ENCODE data around the gene HOXA13.
A peak's percentile ranks its signal among the peaks of the same experiment; 100 is the strongest.

Gene HOXA13

DNA sequence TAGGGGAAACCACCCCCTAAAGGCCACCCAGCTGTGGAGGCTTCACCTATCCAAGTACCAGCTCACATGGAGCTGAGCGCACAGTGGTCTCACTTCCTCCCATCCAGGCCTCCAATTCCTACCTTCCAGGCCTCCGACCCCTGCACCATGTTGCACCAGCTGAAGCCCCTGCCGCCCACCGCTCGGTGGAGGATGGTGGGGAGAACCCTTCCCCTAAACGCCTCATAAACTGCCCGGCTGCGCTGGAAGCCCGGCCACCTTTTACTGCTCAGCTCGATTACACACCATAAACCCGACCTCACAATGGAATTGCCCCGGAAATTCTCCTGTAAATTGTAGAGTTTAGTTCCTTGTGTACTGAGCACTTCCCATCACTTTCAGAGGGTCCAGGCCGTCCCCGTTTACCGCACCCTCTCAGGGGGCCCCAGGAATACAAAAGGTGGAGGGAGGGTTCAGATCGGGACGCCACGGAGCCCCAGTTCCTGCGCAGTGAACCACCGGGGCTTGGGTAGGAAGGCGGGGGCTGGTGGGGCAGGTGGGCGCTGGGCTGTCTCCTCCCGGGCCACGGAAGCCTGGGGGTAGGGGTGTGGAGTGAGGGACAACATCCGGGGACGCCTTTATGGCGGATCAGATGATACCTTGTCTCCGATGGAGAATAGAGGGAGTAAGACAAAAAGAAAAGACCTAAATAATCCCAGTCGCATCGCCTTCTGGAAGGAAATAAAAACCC, 42.0 kb downstream of the HOXA13 start:
- no peak for DNase-seq

DNA sequence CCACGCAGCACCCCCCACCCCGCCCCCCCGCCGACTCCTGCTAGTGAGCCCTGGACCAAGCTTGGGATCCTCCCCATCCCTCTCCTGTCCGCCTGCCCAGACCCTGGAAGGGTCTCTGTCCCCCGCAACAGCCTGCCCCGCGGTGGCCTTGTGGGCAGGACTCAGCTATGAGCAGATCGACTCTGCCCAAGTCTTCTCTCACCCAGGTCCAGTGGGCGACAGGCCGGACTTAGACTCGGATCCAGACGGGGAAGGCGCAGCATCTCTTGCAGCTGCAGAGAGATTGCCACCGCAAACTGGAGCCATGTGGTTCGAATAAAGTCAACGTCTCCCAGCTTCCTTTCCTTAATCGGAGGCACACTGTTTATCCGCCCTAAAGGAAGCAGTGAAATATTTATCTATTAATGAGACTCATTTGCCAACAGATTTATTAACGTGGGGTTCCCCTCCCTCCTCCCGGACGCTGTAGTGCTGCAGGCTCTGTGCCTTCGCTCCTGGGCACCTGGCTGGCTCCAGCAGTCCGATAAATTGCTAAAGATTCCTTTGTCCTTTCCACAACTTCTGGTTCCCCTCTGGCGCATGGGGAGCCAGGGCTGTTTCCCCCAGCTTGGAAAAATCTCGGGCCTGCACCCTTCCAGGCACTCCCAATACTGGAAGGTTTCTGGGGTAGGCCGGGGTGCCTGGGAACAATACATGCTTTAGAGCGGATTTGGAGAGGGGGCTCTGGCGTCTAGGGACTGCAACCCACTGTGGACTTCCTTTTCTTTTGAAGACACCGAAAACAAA, 42.8 kb downstream of the HOXA13 start:
- no peak for DNase-seq

GRCh38 chr7:27156508-27156898, 43.4 kb downstream of the HOXA13 start, which contains the start of gene HOXA7:
Gene HOXA7 (minus strand): TSS chr7:27156675. CDS start chr7:27156545, 130 bp downstream.
- no peak for DNase-seq

DNA sequence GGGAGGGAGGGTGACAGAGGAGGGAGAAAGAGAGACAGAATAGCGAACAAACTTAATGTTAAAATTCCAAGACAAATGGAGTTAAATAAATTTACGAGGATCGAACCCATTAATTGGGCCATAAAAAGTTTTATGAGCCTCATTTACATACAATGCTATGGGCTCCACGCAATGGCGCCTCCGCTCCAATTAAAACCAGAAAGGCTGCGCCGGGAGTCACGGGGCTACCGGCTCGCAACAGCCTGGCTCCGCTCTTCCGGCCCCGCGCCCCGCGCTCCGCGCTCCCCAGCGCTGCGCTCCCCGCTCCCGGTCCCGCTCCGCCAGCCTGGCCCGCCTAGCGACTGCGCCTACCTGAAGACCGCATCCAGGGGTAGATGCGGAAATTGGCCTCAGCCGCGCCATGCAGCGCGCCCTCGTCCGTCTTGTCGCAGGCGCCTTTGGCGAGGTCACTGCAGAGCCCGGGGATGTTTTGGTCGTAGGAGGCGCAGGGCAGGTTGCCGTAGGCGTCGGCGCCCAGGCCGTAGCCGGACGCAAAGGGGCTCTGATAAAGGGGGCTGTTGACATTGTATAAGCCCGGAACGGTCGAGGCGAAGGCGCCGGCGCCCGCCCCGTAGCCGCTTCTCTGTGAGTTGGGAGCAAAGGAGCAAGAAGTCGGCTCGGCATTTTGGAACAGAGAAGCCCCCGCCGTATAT, 43.9 kb downstream of the HOXA13 start:
- no peak for DNase-seq

- peak; percentile 49 to 55 for DNase-seq
Measured at GRCh38 chr7:27154901-27155815, 44.7 kb downstream of the HOXA13 start.

GRCh38 chr7:27154369-27154768, 45.5 kb downstream of the HOXA13 start:
- no peak for DNase-seq

DNA sequence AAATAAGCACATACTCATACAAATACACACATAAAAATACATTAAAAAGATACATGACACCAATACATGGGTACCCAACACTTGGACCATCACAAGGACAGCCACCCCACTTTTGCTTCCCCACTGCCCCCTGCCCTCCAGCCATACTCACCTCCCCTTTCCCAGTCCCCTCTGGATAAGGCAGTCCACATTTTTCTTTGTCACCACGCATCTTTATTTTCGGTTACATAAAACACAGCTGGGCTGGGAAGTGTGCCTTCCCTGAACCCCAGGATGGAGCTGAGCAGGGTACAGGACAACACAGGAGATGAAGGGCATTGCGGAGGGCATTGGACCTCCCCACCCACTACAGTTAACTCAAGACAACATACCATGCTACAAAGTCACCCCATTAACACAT, 46.4 kb downstream of the HOXA13 start:
- no peak for DNase-seq

GRCh38 chr7:27152816-27153442, 47.0 kb downstream of the HOXA13 start:
- DNase-seq = no peak

DNA sequence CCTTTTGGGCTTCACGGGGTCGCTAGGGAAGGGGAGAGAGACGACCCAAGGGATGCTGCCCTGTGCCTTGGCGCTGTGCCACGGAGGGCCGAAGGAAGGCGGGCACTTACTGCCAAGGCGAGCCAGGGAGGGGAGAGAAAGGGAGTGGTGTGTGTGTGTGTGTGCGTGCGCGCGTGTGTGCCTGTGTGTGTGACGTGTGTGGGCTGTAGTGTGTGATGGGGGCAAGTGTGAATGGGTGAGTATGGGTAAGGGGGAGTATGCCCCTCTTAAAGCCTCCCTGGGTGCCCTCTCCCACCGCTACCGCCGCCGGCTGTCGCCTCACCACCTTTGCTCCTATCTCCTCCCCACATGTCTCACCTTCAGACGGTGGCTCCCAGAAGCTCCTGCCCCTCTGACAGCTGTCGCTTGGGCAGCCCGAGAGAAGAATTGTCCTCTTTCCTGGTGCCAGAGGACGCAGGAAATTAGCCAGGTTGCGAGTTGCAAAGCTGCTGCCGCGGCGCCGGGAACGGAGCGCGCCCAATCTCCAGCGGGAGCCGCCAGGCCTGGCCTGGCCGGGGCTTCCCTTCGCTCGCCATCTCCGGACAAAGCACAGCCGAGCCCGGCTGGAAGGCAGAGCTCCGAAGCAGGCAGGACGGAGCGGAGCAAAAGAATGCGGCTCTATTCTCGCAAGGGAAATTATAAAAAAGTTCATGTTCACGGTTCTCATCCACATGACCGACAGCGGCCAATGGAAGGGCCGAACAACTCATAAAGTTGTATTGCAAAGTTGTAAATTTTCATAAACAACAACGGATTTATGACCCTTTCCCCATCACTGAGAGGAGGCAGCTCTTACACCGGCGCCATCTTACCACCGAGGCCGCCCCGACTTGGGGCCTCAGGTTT, 47.7 kb downstream of the HOXA13 start, which contains the start of gene HOXA3:
HOXA3 (minus strand) TSS at position 653 of the 885 bp plus-strand sequence. CDS start 41,943 bp downstream, outside the sequence.
- DNase-seq = no peak

DNA sequence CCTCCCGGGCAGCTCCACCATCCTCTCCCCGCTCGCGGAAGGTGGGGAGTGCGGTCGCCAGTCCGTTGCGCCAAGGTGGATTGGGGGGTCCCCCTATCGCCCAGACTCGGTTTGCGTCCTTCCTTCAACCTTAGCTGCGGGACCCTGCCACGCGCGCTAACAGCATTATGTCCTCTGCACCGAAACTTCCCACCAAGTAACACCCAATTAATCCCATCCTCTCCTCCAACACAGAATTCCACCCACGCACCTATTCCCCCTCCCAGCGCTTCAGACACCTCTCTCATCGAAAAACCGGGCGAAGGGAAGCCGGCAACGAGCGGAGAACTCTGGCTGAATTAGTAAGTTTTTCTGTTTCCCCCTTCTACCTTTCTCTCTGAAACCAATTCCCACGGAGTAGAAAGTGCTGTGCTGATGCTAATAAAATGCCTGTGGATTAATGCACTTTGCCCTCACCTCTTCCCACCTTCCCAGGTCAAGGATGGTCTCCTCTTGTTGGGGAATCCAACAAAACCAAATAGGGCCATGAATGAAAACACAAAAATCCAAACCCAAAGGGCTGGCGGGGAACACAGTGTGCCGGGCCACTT, 48.5 kb downstream of the HOXA13 start:
- DNase-seq = no peak

DNA sequence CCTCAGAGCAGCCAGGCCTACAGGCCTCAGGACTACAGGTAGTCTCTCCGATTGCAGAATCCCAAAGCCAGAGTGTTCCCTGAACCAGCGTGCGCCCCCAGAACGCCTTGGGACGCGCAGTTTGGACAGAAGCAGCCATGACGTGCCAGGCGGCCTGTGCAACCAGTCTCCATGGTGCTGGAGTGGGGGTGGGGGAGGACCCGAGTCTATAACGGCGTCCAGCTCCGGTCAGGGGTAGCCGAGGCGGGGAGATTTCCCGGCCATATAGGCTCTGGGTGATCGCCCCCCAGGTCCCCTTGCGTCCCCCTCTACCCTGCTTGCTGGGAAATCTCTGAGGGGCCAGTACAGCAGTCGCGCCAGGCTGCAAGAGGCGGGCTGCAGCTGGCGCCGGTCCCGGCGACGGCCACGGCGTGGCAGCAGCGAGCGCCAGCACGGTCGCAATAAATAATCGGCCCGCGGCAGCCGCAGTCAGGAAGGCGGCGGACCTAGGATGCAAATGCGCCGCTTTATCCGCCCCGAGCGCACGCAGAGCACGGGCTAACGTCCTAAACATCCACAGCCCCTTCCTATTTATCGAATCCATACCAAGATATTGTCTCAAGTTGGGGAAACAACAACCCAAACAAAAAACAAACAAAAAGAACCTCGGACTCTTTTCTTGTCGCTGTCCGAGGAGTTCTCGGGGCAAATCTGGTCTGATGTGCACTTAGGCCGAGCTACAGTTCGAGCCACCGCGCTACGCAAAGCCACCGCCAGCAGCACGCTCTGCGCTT, 49.1 kb downstream of the HOXA13 start:
- DNase-seq = peak; percentile 48 to 52

- DNase-seq = no peak
Measured at GRCh38 chr7:27149842-27150567, 49.9 kb downstream of the HOXA13 start.

DNA sequence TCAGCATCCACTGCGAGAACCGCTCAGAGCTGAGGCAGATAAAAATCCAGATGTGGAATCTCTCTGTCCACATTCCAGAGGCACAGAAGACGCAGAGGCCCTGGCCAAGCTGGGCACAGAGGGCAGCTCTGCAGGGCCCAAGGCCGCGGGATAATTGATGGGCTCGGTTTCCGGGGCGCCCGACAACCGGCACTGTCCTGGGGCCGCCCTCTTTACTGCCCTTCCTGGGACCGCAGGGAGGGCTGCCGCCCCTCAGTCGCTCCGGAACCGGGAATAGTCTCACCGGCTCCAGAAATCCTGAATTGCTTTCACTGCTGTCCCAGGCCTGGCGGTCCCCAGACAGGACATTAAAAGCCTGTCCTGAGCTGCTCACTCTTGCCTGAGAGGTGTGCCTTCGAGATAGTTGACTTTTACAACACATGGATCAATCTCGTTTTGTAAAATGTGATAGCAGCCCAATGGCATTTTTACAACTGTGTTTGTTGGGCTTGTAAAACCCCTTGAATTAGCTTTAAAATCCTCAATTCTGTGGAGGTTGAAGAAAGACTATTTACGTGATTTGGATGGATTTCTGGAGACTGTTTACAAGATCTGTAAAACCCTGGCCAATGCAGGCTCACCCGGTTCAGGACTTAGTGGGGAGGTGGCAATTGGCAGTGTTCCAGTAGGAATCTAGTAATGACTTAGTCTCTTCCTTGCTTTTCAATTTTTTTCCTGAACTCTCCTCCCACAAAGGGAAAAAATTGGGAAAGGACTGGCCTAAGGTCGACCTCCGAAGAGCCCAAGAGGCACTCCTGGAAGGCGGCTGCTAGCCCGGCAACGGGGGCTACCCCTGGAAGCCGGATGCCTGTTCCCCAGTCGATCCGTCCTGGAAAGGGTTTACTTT, 50.9 kb downstream of the HOXA13 start:
- DNase-seq = no peak

DNA sequence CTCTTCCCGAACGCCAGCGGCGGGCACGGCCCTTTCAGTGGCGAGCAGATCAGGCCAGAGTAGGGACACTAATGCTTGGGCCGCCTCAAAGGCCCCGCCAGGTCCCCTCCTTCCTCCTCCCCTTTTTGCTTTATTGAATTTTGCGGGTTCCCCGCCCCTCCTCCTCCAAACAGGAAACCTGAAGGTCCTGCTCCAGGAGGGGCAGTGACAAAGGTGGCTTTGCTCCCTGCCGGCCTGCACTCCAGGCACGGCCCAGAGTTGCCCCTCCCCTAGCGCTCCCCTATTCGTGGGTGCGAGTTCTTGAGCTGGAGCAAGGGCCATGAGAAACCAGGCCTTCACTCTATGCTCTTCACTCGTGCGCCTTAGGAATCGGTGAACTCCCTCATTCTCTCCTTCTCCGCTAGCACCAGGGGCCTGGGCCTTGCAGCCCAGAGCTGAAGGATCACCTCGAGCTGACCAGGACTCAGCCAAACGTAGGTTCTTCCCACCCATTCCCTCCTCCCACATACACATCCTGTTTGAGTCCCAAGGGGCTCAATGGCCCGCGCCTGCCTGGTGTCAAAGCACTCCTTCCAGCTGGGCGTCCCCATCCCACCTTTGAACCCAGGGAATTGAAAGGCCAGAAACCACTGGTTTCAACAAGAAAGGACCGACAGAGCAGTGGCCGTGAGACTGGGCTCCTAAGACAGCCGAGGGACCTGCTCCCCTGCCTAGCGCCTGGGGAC, 51.7 kb downstream of the HOXA13 start:
- DNase-seq = no peak

GRCh38 chr7:27147199-27148030, 52.5 kb downstream of the HOXA13 start, which contains the start of gene HOXA6:
Gene HOXA6 (minus strand): TSS chr7:27147774. CDS start chr7:27147749, 25 bp downstream.
- no peak for DNase-seq

Measured in activated CD4-positive, alpha-beta T cell treated with anti-CD3 and anti-CD28 coated beads, Interleukin-2, amount 50 U/mL, for 4 hours (primary cell).